ENCODE results near the gene ZSCAN5A. TPM values are rescaled to one million over a fixed set of nuclear protein-coding genes. Genes with fewer than 3 reads are reported as not detected.

The ZSCAN5A gene
- total and polyA plus RNA-seq, 2 of the 13 experiments (the other 11 are each of a cell fraction or from before 2014, with no cell fraction given): 9.5 to 17.8 TPM

- no peak for TF ChIP-seq ZNF576 (CRISPR knock-in tag; IDR thresholded peaks at IDR 0.05)
- no peak for TF ChIP-seq EHMT2 (IDR thresholded peaks at IDR 0.05; ENCODE audit: borderline replicate concordance, low read depth, low read length)
- 0 out of 2 replicates have a peak, but pooled peaks have one; percentile 4 for TF ChIP-seq POGK (CRISPR knock-in tag; conservative IDR thresholded peaks at IDR 0.05)
- no peak for TF ChIP-seq ISL2 (CRISPR knock-in tag; IDR thresholded peaks at IDR 0.05)
- no peak for TF ChIP-seq ZNF205 (CRISPR knock-in tag; IDR thresholded peaks at IDR 0.05)
- TF ChIP-seq ZNF496 (CRISPR knock-in tag; IDR thresholded peaks at IDR 0.05; ENCODE audit: insufficient replicate concordance): no peak
- no peak; the same call in 1 of the 2 replicates for TF ChIP-seq ZNF546 (CRISPR knock-in tag; conservative IDR thresholded peaks at IDR 0.05)
- TF ChIP-seq RNF2 (conservative IDR thresholded peaks at IDR 0.05; ENCODE audit: low read depth): no peak
- no peak for TF ChIP-seq FOXO4 (CRISPR knock-in tag; conservative IDR thresholded peaks at IDR 0.05)
- no peak for TF ChIP-seq TEF (CRISPR knock-in tag; IDR thresholded peaks at IDR 0.05)
- TF ChIP-seq TEAD3 (CRISPR knock-in tag; optimal IDR thresholded peaks at IDR 0.05; ENCODE audit: borderline replicate concordance): peak; percentile 5
- TF ChIP-seq ZNF709 (CRISPR knock-in tag; IDR thresholded peaks at IDR 0.05): no peak
- no peak for TF ChIP-seq PHF21A (CRISPR knock-in tag; IDR thresholded peaks at IDR 0.05)
- no peak for TF ChIP-seq SATB2 (CRISPR knock-in tag; IDR thresholded peaks at IDR 0.05)
- TF ChIP-seq ZNF232 (CRISPR knock-in tag; IDR thresholded peaks at IDR 0.05; ENCODE audit: borderline replicate concordance): no peak
- no peak for TF ChIP-seq ZNF713 (CRISPR knock-in tag; IDR thresholded peaks at IDR 0.05)
- no peak for TF ChIP-seq ZBTB21 (CRISPR knock-in tag; IDR thresholded peaks at IDR 0.05)
- 0 out of 2 replicates have a peak, but pooled peaks have one; percentile 29 for TF ChIP-seq ZNF891 (CRISPR knock-in tag; IDR thresholded peaks at IDR 0.05)
- 0 out of 2 replicates have a peak, but pooled peaks have one; percentile 14 for TF ChIP-seq TFE3 (CRISPR knock-in tag; IDR thresholded peaks at IDR 0.05)
- 0 out of 2 replicates have a peak, but pooled peaks have one; percentile 15 for TF ChIP-seq MYPOP (CRISPR knock-in tag; IDR thresholded peaks at IDR 0.05)
- TF ChIP-seq MAX (IDR thresholded peaks at IDR 0.05): peak; percentile 57
- TF ChIP-seq ZBTB14 (CRISPR knock-in tag; IDR thresholded peaks at IDR 0.05): no peak
Measured at GRCh38 chr19:56315077-56315828, 614 bp upstream of the ZSCAN5A start (continued).

Data from HepG2 (cell line).